NCI-H524 treated with DMSO at 0.1 percent for 48 hours (cell line): ENCODE measurements around the gene GJB6.

ENCODE experiments used
- DNase-seq: peaks from one replicate; lab custom pipeline; 2025; lab: John Stamatoyannopoulos, UW

The GJB6 gene

GRCh38 chr13:20227288-20227687 is 4.8 kb downstream of the GJB6 start:
- DNase-seq: no peak

GRCh38 chr13:20222553-20222952 is 9.6 kb downstream of the GJB6 start:
- no peak for DNase-seq

GRCh38 chr13:20221772-20222171 is 10.3 kb downstream of the GJB6 start:
- DNase-seq: no peak

GRCh38 chr13:20219577-20219976 is 12.5 kb downstream of the GJB6 start:
- DNase-seq: no peak

GRCh38 chr13:20217168-20217567 is 15.0 kb downstream of the GJB6 start:
- DNase-seq: no peak

GRCh38 chr13:20209948-20210347 is 22.2 kb downstream of the GJB6 start:
- no peak for DNase-seq

GRCh38 chr13:20206698-20207235 is 25.4 kb downstream of the GJB6 start:
- no peak for DNase-seq

- DNase-seq: no peak
Observed at GRCh38 chr13:20206065-20206697, 25.9 kb downstream of the GJB6 start.

GRCh38 chr13:20198781-20199180 is 33.3 kb downstream of the GJB6 start:
- no peak for DNase-seq

GRCh38 chr13:20197361-20197834 is 34.7 kb downstream of the GJB6 start:
- DNase-seq: peak; percentile 23

- DNase-seq: no peak
Observed at GRCh38 chr13:20195801-20196200, 36.3 kb downstream of the GJB6 start.

GRCh38 chr13:20193907-20194631 is 38.0 kb downstream of the GJB6 start:
- no peak for DNase-seq

- no peak for DNase-seq
Observed at GRCh38 chr13:20193162-20193906, 38.8 kb downstream of the GJB6 start.

- no peak for DNase-seq
Observed at GRCh38 chr13:20192836-20193161, 39.3 kb downstream of the GJB6 start, which contains the start of gene GJB2. Gene GJB2, minus strand, starts transcription at chr13:20192938. Its CDS starts 3,357 bp downstream, at chr13:20189581.

GRCh38 chr13:20192158-20192835 is 39.8 kb downstream of the GJB6 start:
- no peak for DNase-seq

GRCh38 chr13:20191311-20192157 is 40.6 kb downstream of the GJB6 start:
- DNase-seq: no peak

- no peak for DNase-seq
Observed at GRCh38 chr13:20190481-20191310, 41.4 kb downstream of the GJB6 start.

- no peak for DNase-seq
Observed at GRCh38 chr13:20190076-20190475, 42.0 kb downstream of the GJB6 start.

- DNase-seq: no peak
Observed at GRCh38 chr13:20188667-20189553, 43.2 kb downstream of the GJB6 start.
